Kidney (tissue), 2 donors: ENCODE data around the gene ISOC1. TPM values are rescaled to one million over a fixed set of nuclear protein-coding genes. Genes with fewer than 3 reads are reported as not detected.

Experiments used
- microRNA-seq: library from miRNA; unstranded; fragments of <30 nt; microRNA quantifications from one replicate; pipeline ENCODE4 v1.2.0, GENCODE V29; 2020
- polyA plus RNA-seq: library from polyadenylated mRNA; stranded (reverse); fragments of 350-450 nt; fragmentation: Illumina TruSeq; extraction: RNeasy Lipid Tissue Mini Kit (QIAGEN cat#74804); gene quantifications from one replicate; pipeline ENCODE4 v1.2.3, GENCODE V29; 2014; ENCODE audit warnings: low read depth, low replicate concordance; ENCODE audit not compliant: insufficient read depth
- total RNA-seq: library from RNA; stranded (reverse); fragmentation: NEBNext Ultra II Directional; extraction: Animal tissue kit (Norgen Biotek cat#: 25700); gene quantifications from one replicate; pipeline ENCODE4 v1.2.1, GENCODE V29; 2021
- donor health status: DM: yes; HTN: yes; CAD: no.

ISOC1 gene
- total and polyA plus RNA-seq, 2 donors from 2014 or later, result 12.4 to 29.3 TPM

Small RNAs within 50 kb of the gene (microRNA-seq; reads per million reads assigned to microRNA genes)
- gene MIR4633, result not detected

Other genes with a start within 250 kb of the ISOC1 start
- not detected for gene SLC27A6, start 129.3 kb upstream of the ISOC1 start, total RNA-seq
- gene SLC27A6, start 129.3 kb upstream of the ISOC1 start, polyA plus RNA-seq, result not detected